Keratinocyte (primary cell): ENCODE data around the gene KLRG1. TPM values are rescaled to one million over a fixed set of nuclear protein-coding genes. Genes with fewer than 3 reads are reported as not detected.

Experiments used
- DNase-seq: peaks from one replicate; pipeline ENCODE4 v3.0.0-alpha.2; 2011; ENCODE audit warnings: low read depth, missing footprints, low spot score
- FAIRE-seq: peaks from 2 replicates; lab custom pipeline; 2011; peaks lifted over from hg19 to GRCh38; lab: Jason Lieb, UNC
- H2AFZ ChIP-seq: 2 replicates; pipeline ENCODE4 v1.6.0; 2012; ENCODE audit warnings: low read length, control low read depth, inconsistent platforms; ENCODE audit not compliant: control insufficient read depth
- H3K27ac ChIP-seq: 2 replicates; pipeline ENCODE4 v1.5.1; 2011; ENCODE audit warnings: low read length; ENCODE audit not compliant: control insufficient read depth, insufficient read depth
- H3K27me3 ChIP-seq: 3 replicates; pipeline ENCODE4 v1.6.0; 2011; ENCODE audit warnings: low read length; ENCODE audit not compliant: control insufficient read depth, insufficient read depth; ENCODE audit errors: extremely low read depth
- H3K36me3 ChIP-seq, 2 experiments: 2 replicates in 1 of 2; 3 replicates in 1 of 2; pipeline ENCODE4 v1.5.1; 2011; ENCODE audit warnings: low read length in 2 of 2, mild to moderate bottlenecking in 1 of 2; ENCODE audit not compliant: control insufficient read depth in 2 of 2, insufficient read depth in 2 of 2; ENCODE audit errors: extremely low read depth in 1 of 2
- H3K4me1 ChIP-seq: 3 replicates; pipeline ENCODE4 v1.5.1; 2011; ENCODE audit warnings: low read length; ENCODE audit not compliant: control insufficient read depth, insufficient read depth; ENCODE audit errors: extremely low read depth
- H3K4me2 ChIP-seq: 3 replicates; pipeline ENCODE4 v1.6.0; 2011; ENCODE audit warnings: low read depth, low read length; ENCODE audit not compliant: control insufficient read depth, insufficient read depth; ENCODE audit errors: extremely low read depth
- H3K4me3 ChIP-seq, 3 experiments: fragments of 200-600 bp in 1 of 3; sonication (generic) in 1 of 3; 2 replicates in 2 of 3; 3 replicates in 1 of 3; pipeline ENCODE4 v1.5.1; 2011 to 2016; ENCODE audit warnings: low read length in 3 of 3, mild to moderate bottlenecking in 3 of 3, control low read depth in 2 of 3, inconsistent platforms in 1 of 3, low read depth in 1 of 3, mixed read lengths in 1 of 3, mixed run types in 1 of 3, moderate library complexity in 1 of 3; ENCODE audit not compliant: control insufficient read depth in 2 of 3, insufficient read depth in 2 of 3; ENCODE audit errors: extremely low read depth in 1 of 3
- H3K79me2 ChIP-seq: 2 replicates; pipeline ENCODE4 v1.6.0; 2012; ENCODE audit warnings: low read length; ENCODE audit not compliant: control insufficient read depth, insufficient read depth
- H3K9ac ChIP-seq: 3 replicates; pipeline ENCODE4 v1.6.0; 2011; ENCODE audit warnings: low read length; ENCODE audit not compliant: control insufficient read depth, insufficient read depth; ENCODE audit errors: extremely low read depth
- H3K9me1 ChIP-seq: 3 replicates; pipeline ENCODE4 v1.6.0; 2011; ENCODE audit warnings: low read length; ENCODE audit not compliant: control insufficient read depth, insufficient read depth; ENCODE audit errors: extremely low read depth
- H3K9me3 ChIP-seq: 2 replicates; pipeline ENCODE4 v1.5.1; 2012; ENCODE audit warnings: low read depth, low read length; ENCODE audit not compliant: control insufficient read depth
- H4K20me1 ChIP-seq: 3 replicates; pipeline ENCODE4 v1.6.0; 2011; ENCODE audit warnings: low read length; ENCODE audit not compliant: control insufficient read depth, insufficient read depth; ENCODE audit errors: extremely low read depth
- EZH2 ChIP-seq: IDR thresholded peaks from one replicate; pipeline ENCODE4 v1.6.1; 2012; ENCODE audit warnings: inconsistent platforms, mild to moderate bottlenecking, low read length, moderate library complexity
- dilution Hi-C: fragments of 300-500 bp; cut with MboI; formaldehyde crosslinking; loops from one replicate; pipeline ENCODE4 v1.7.0; 2020; ENCODE audit warnings: low sequenced_read_pairs; ENCODE audit not compliant: extremely low pct_ligation_motif_present
- polyA plus RNA-seq, 5 experiments: library from polyadenylated mRNA; depleted of rRNA in 3 of 5; stranded (reverse) in 3 of 5; stranded (forward) in 1 of 5; unstranded in 1 of 5; fragments of >200 nt; gene quantifications; 1 replicate in 1 of 5; 2 replicates in 3 of 5; 3 replicates in 1 of 5; pipeline versions ENCODE4 v1.2.1 to v1.2.3, GENCODE V29; 2011 to 2012; ENCODE audit warnings: missing spikeins in 2 of 5, low read depth in 1 of 5, low replicate concordance in 1 of 5
- TF ChIP-seq, protein P1 (sequence below), 3 experiments: IDR thresholded peaks in 1 of 3; conservative IDR thresholded peaks in 1 of 3; optimal IDR thresholded peaks in 1 of 3; 2 replicates in 2 of 3; 3 replicates in 1 of 3; pipeline versions ENCODE3 to v1.5.1; 2011; ENCODE audit warnings: low read length in 3 of 3, mild to moderate bottlenecking in 3 of 3, moderate library complexity in 2 of 3, control low read depth in 1 of 3, inconsistent platforms in 1 of 3; ENCODE audit not compliant: insufficient read depth in 2 of 3; ENCODE audit errors: extremely low read depth in 1 of 3

KLRG1 gene
- polyA plus RNA-seq, 1 donor (not counting 4 experiments of a cell fraction or from before 2014, with no cell fraction given) = 0.39 TPM

DNA sequence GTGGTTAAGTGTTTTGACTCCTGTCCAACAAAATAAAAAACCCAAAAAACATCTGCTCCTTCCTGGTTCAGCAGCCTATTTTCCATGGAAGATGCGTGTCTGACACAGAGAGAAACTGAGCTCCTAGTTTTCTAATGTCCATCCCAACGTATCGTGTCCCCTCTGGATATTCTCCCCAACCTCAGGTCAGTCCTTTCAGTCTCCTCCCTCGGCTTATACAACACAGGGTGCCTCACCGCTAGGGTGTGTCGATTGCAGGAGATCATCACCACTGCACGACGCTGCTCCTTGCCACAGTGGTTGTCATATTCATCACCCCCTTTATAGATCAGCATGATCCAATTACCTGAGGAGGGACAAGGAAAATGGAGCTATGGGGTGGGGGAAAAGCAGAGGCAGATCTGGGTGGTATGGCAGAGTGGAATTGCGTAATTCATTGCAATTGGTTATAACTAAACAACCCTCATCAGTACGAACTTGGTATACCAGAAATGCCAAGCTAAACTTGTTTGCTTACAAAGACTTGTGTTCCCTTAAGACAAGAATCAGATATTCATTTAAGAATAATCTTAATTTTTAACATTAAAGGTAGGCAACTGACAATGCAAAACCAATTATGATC is 45.7 kb upstream of the KLRG1 start:
- Histone ChIP-seq H2AFZ (no peak overlapping the region), H3K79me2 (peaks cover 31% of the 10 kb centered on the region), H3K9ac (no peak overlapping the region), H4K20me1 (no peaks in the 10 kb centered on the region), H3K9me3 (no peaks in the 10 kb centered on the region), H3K4me3 (no peak overlapping the region), H3K27ac (no peak overlapping the region), H3K4me2 (no peak overlapping the region), H3K4me1 (peaks cover 13% of the 10 kb centered on the region), H3K36me3 (peaks cover 33 to 34% of the 10 kb centered on the region in 2 experiments), H3K27me3 (no peaks in the 10 kb centered on the region), H3K9me1 (no peaks in the 10 kb centered on the region)
- TF ChIP-seq, protein P1, sequence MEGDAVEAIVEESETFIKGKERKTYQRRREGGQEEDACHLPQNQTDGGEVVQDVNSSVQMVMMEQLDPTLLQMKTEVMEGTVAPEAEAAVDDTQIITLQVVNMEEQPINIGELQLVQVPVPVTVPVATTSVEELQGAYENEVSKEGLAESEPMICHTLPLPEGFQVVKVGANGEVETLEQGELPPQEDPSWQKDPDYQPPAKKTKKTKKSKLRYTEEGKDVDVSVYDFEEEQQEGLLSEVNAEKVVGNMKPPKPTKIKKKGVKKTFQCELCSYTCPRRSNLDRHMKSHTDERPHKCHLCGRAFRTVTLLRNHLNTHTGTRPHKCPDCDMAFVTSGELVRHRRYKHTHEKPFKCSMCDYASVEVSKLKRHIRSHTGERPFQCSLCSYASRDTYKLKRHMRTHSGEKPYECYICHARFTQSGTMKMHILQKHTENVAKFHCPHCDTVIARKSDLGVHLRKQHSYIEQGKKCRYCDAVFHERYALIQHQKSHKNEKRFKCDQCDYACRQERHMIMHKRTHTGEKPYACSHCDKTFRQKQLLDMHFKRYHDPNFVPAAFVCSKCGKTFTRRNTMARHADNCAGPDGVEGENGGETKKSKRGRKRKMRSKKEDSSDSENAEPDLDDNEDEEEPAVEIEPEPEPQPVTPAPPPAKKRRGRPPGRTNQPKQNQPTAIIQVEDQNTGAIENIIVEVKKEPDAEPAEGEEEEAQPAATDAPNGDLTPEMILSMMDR (optimal IDR thresholded peaks at IDR 0.05 in 1 of 3, IDR thresholded peaks at IDR 0.05 in 1 of 3, conservative IDR thresholded peaks at IDR 0.05 in 1 of 3; ENCODE audit: extremely low read depth in 1 of 3, insufficient read depth in 2 of 3, low read length in 3 of 3) = no peak
- no peak for TF ChIP-seq EZH2
- DNase-seq (no peak), FAIRE-seq (no peak)
- dilution Hi-C loops = no loop called here

DNA sequence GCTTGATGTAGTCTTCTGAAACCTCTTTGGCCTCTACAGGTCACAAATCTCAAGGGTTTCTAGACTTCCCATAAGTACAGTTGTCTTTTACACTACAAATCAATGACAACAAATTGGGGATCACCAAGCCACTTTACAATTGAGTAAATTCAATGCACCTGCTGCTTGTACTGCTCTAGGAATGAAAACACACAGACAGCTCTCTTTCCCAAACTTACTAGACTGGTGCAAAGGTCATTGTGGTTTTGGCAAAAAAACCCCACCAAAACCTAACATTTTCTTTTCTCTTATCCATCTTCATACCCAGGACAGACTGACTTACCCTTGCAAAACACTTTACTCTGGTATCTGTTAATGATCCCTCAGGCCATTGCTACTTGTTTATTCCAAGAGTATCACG is 42.6 kb upstream of the KLRG1 start:
- no peak for DNase-seq
- dilution Hi-C loops = no loop called here
- H3K9me1 ChIP-seq = no peaks in the 10 kb centered on the region
- no peak overlapping the region for H3K4me2 ChIP-seq
- no peaks in the 10 kb centered on the region for H4K20me1 ChIP-seq
- no peak overlapping the region for H3K4me3 ChIP-seq
- no peak overlapping the region for H3K27ac ChIP-seq
- H3K4me1 ChIP-seq = peaks cover 13% of the 10 kb centered on the region
- peaks cover 28 to 29% of the 10 kb centered on the region in 2 experiments for H3K36me3 ChIP-seq
- H3K9ac ChIP-seq = no peak overlapping the region
- H3K79me2 ChIP-seq = peaks cover 39% of the 10 kb centered on the region
- no peak overlapping the region for H2AFZ ChIP-seq
- TF ChIP-seq, protein P1 (optimal IDR thresholded peaks at IDR 0.05 in 1 of 3, IDR thresholded peaks at IDR 0.05 in 1 of 3, conservative IDR thresholded peaks at IDR 0.05 in 1 of 3; ENCODE audit: extremely low read depth in 1 of 3, insufficient read depth in 2 of 3, low read length in 3 of 3) = no peak
- no peak for TF ChIP-seq EZH2
- no peaks in the 10 kb centered on the region for H3K9me3 ChIP-seq
- FAIRE-seq = no peak
- no peaks in the 10 kb centered on the region for H3K27me3 ChIP-seq
